K562 (cell line): Measurements from ENCODE around the gene MDM4. TPM values are rescaled to one million over a fixed set of nuclear protein-coding genes. Genes with fewer than 3 reads are reported as not detected.

Experiments used
- ATAC-seq: fragments of 200-7000 bp; cut with Tn5 transposase; 3 replicates; pipeline ENCODE4 v1.9.1; 2020; ENCODE audit warnings: moderate library complexity
- BruUV-seq: library from RNA; stranded (reverse); fragments of 400-500 nt; replicated peaks from 2 replicates; lab custom pipeline; 2021; lab: Mats Ljungman, UMichigan
- CTCF ChIA-PET: fragments of 300-600 bp; formaldehyde crosslinking; extraction: SDS; loops from one replicate; lab custom pipeline; 2021; ENCODE audit warnings: low intra/inter-chr PET ratio; lab: Yijun Ruan, JAX
- POLR2A ChIA-PET: fragments of 300-600, 350-650 bp; sonication (Branson Sonifier 250); formaldehyde crosslinking; extraction: SDS; loops from one replicate; lab custom pipeline; 2021; ENCODE audit warnings: antibody characterized with exemption, inconsistent platforms; lab: Yijun Ruan, JAX
- DNase-seq, 4 experiments: peaks; one replicate each; pipeline versions ENCODE4 v3.0.0 to v3.0.0-alpha.2; 2011 to 2018; ENCODE audit warnings: low spot score in 3 of 4, mixed read lengths in 3 of 4; ENCODE audit errors: extremely low read depth in 1 of 4
- FAIRE-seq: peaks from 2 replicates; lab custom pipeline; 2011; peaks lifted over from hg19 to GRCh38; lab: Jason Lieb, UNC
- H2AFZ ChIP-seq: 2 replicates; pipeline ENCODE4 v1.6.0; 2011; ENCODE audit warnings: low read depth, low read length, control low read depth, inconsistent platforms
- H3K27ac ChIP-seq: fragments of 200-600 bp; 3 replicates; pipeline ENCODE4 v1.8.0; 2011; ENCODE audit warnings: low read depth, mild to moderate bottlenecking, control low read depth, inconsistent platforms, low read length, moderate library complexity, mixed read lengths; ENCODE audit errors: extremely low read depth
- H3K27me3 ChIP-seq, 2 experiments: fragments of 300-600 bp in 1 of 2; 2 replicates in 1 of 2; 3 replicates in 1 of 2; pipeline versions ENCODE4 v1.6.0 to v1.8.0; 2011; ENCODE audit warnings: inconsistent platforms in 2 of 2, low read length in 2 of 2, mild to moderate bottlenecking in 1 of 2, mixed read lengths in 1 of 2, moderate library complexity in 1 of 2; ENCODE audit not compliant: control insufficient read depth in 2 of 2, insufficient read depth in 2 of 2
- H3K36me3 ChIP-seq: fragments of 300-600 bp; 3 replicates; pipeline ENCODE4 v1.8.0; 2011; ENCODE audit warnings: mild to moderate bottlenecking, low read length, inconsistent platforms; ENCODE audit not compliant: control insufficient read depth, insufficient read depth
- H3K4me1 ChIP-seq, 2 experiments: fragments of 200-600 bp in 1 of 2; replicated peaks in 1 of 2; 2 replicates in 1 of 2; 3 replicates in 1 of 2; pipeline versions ENCODE4 v1.5.1 to v1.8.0; 2011; ENCODE audit warnings: inconsistent platforms in 2 of 2, low read length in 2 of 2, mild to moderate bottlenecking in 1 of 2, mixed read lengths in 1 of 2, moderate library complexity in 1 of 2; ENCODE audit not compliant: control insufficient read depth in 2 of 2, insufficient read depth in 2 of 2
- H3K4me2 ChIP-seq: 2 replicates; pipeline ENCODE4 v1.6.1; 2011; ENCODE audit warnings: low read length, control low read depth, inconsistent platforms, mixed read lengths; ENCODE audit not compliant: insufficient read depth
- H3K4me3 ChIP-seq: fragments of 200-600 bp; sonication (generic), shearing (Covaris generic); 2 replicates; pipeline ENCODE4 v1.5.1; 2016; ENCODE audit warnings: control low read depth, inconsistent platforms
- H3K79me2 ChIP-seq: fragments of 200-600 bp; 3 replicates; pipeline ENCODE4 v1.8.0; 2011; ENCODE audit warnings: low read length, inconsistent platforms; ENCODE audit not compliant: control insufficient read depth, insufficient read depth
- H3K9ac ChIP-seq, 2 experiments: 2 replicates each; pipeline versions ENCODE4 v1.6.0 to v1.6.1; 2011; ENCODE audit warnings: low read depth in 2 of 2, low read length in 2 of 2, control low read depth in 1 of 2, inconsistent platforms in 1 of 2, mild to moderate bottlenecking in 1 of 2, mixed read lengths in 1 of 2; ENCODE audit not compliant: insufficient read depth in 1 of 2
- H3K9me1 ChIP-seq: one replicate; pipeline ENCODE4 v1.6.0; 2011; ENCODE audit warnings: inconsistent platforms, mild to moderate bottlenecking, low read length, moderate library complexity; ENCODE audit not compliant: control insufficient read depth, insufficient read depth
- H3K9me3 ChIP-seq: replicated peaks from 2 replicates; pipeline ENCODE4 v1.5.1; 2011; ENCODE audit warnings: low read depth, low read length, inconsistent platforms; ENCODE audit not compliant: control insufficient read depth, insufficient read depth
- H4K20me1 ChIP-seq: replicated peaks from 2 replicates; pipeline ENCODE4 v1.6.1; 2011; ENCODE audit warnings: low read length, inconsistent platforms, mixed read lengths; ENCODE audit not compliant: control insufficient read depth, insufficient read depth
- CBX2 ChIP-seq: fragments of 200-600 bp; sonication (generic); IDR thresholded peaks from one replicate; pipeline ENCODE4 v1.6.1; 2012; ENCODE audit warnings: mild to moderate bottlenecking, low read length, inconsistent platforms; ENCODE audit not compliant: insufficient read depth, poor library complexity, severe bottlenecking
- EHMT2 ChIP-seq: fragments of 450-650 bp; IDR thresholded peaks from 2 replicates; pipeline ENCODE4 v1.6.1; 2018; ENCODE audit warnings: antibody characterized with exemption
- HOXB6 ChIP-seq: fragments of 250-450 bp; sonication (Bioruptor Pico); IDR thresholded peaks from 2 replicates; pipeline ENCODE4 v1.5.1; 2022; ENCODE audit warnings: mild to moderate bottlenecking, borderline replicate concordance
- MCM3 ChIP-seq: fragments of 450-650 bp; IDR thresholded peaks from 2 replicates; pipeline ENCODE4 v1.6.1; 2016
- MTA3 ChIP-seq: fragments of 450-650 bp; formaldehyde crosslinking; IDR thresholded peaks from 2 replicates; pipeline ENCODE4 v1.6.1; 2017; ENCODE audit warnings: mild to moderate bottlenecking, borderline replicate concordance
- MXI1 ChIP-seq: IDR thresholded peaks from 2 replicates; pipeline ENCODE4 v1.6.1; 2011; ENCODE audit warnings: low read depth, mild to moderate bottlenecking, improper control_type of control experiment, low read length
- NFE2 ChIP-seq: IDR thresholded peaks from 2 replicates; pipeline ENCODE4 v1.6.1; 2014; ENCODE audit warnings: antibody characterized with exemption, low read depth
- NFYB ChIP-seq: IDR thresholded peaks from 2 replicates; pipeline ENCODE4 v1.6.1; 2011; ENCODE audit warnings: mild to moderate bottlenecking, moderate library complexity; ENCODE audit not compliant: insufficient read length; ENCODE audit errors: extremely low read depth
- NONO ChIP-seq, 2 experiments: fragments of 200-400 bp in 1 of 2; fragments of 450-650 bp in 1 of 2; formaldehyde crosslinking in 1 of 2; IDR thresholded peaks; 2 replicates each; pipeline ENCODE4 v1.6.1; 2017; ENCODE audit warnings: low read depth in 2 of 2, mild to moderate bottlenecking in 2 of 2, moderate library complexity in 2 of 2, low read length in 1 of 2
- NR2F6 ChIP-seq: fragments of 450-650 bp; formaldehyde crosslinking; IDR thresholded peaks from 2 replicates; pipeline ENCODE4 v1.4.0; 2020; ENCODE audit warnings: mild to moderate bottlenecking
- POLR2H ChIP-seq: IDR thresholded peaks from 2 replicates; pipeline ENCODE4 v1.6.1; 2016; ENCODE audit warnings: missing genetic modification characterization, low read depth, mild to moderate bottlenecking, control low read depth, missing compliant biosample characterization, moderate library complexity
- SRSF7 ChIP-seq: fragments of 200-400 bp; formaldehyde crosslinking; optimal IDR thresholded peaks from 2 replicates; pipeline ENCODE3; 2017; ENCODE audit warnings: mild to moderate bottlenecking, low read depth, low read length
- TCFL5 ChIP-seq: fragments of 250-450 bp; sonication (Bioruptor Pico); conservative IDR thresholded peaks from 2 replicates; pipeline ENCODE4 v1.6.1; 2021; ENCODE audit warnings: mild to moderate bottlenecking, moderate library complexity, matching md5 sums
- WGBS: fragments of 100-300 bp; shearing (Covaris generic); methylation state at CpG from one replicate; pipeline ENCODE4 v1.1.6; 2016; ENCODE audit warnings: low coverage, mixed read lengths; ENCODE audit not compliant: insufficient coverage; ENCODE audit errors: missing lambda C conversion rate; 5-methylcytosine and 5-hydroxymethylcytosine counted together
- in situ Hi-C: fragments of 300-500 bp; cut with MboI; formaldehyde crosslinking; loops from 4 replicates; pipeline ENCODE4 v1.15.0; 2018; ENCODE audit warnings: inconsistent platforms, mixed read lengths
- intact Hi-C: fragments of 100-400 bp; cut with micrococcal nuclease; formaldehyde crosslinking; loops from 2 replicates; pipeline ENCODE4 v1.14.2; 2022
- polyA plus RNA-seq, 8 experiments: library from polyadenylated mRNA; depleted of rRNA in 4 of 8; stranded (reverse) in 5 of 8; unstranded in 3 of 8; fragments of >200 nt; fragmentation: Nextera tagmentation in 2 of 8; fragmentation: Illumina TruSeq in 1 of 8; extraction: Ambion mirVana in 2 of 8; extraction: Trizol in 1 of 8; gene quantifications; 2 replicates each; pipeline versions ENCODE4 v1.2.1 to v1.2.3, GENCODE V29; 2011 to 2014; ENCODE audit warnings: inconsistent platforms in 1 of 8, missing spikeins in 1 of 8
- total RNA-seq, 7 experiments: library from RNA; depleted of rRNA in 6 of 7; stranded (reverse); fragments of >200 nt in 6 of 7; fragmentation: Illumina TruSeq in 2 of 7; extraction: Trizol in 2 of 7; gene quantifications; 2 replicates each; pipeline versions ENCODE4 v1.2.1 to v1.2.3, GENCODE V29; 2011 to 2021; ENCODE audit warnings: low replicate concordance in 1 of 7
- TF ChIP-seq, protein P1 (sequence below): IDR thresholded peaks from 2 replicates; pipeline ENCODE4 v1.6.1; 2011; ENCODE audit not compliant: insufficient read length; ENCODE audit errors: extremely low read depth

MDM4 gene
- total and polyA plus RNA-seq, 9 of the 15 experiments (the other 6 are each of a cell fraction or from before 2014, with no cell fraction given): 3.3 to 61.7 (median 21.2) TPM

DNA sequence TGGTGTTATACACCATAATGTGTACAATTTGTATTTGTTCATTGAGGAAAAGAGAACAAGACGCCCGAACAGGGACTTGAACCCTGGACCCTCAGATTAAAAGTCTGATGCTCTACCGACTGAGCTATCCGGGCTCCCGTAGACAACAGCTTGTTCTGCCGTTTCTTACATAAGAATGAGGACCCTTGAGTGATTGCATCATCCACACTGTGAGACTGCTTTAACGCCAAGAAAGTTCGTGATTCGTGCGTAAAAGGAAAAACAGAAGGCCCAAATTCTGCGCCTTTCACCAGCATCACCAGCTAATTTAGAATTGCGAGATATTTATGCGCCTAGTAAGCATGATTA is 9.3 kb upstream of the MDM4 start:
- in situ Hi-C loops: loop anchor here (10.0 kb wide), 1 partner anchor 332 kb away; no protein-coding TSS in a partner anchor
- POLR2A ChIA-PET: interaction anchor here (0.6 to 4.5 kb wide), 12 partner anchors 10 to 259 kb away, joined by 3 to 106 read pairs (median 4); partner anchors contain the start of genes MDM4 and PIK3C2B
- TF ChIP-seq POLR2H (tag) (peak; percentile 100), NONO (IDR thresholded peaks at IDR 0.05; ENCODE audit: low read depth in 2 of 2, low read length in 1 of 2) (peak in 1 of 2 experiments; percentile 29; a peak in 1 of 4 replicates), EHMT2 (no peak), MCM3 (no peak), NFE2 (0 out of 2 replicates have a peak, but pooled peaks have one; percentile 3), CBX2 (no peak), MXI1 (no peak), MTA3 (peak; percentile 92), NR2F6 (CRISPR knock-in tag) (no peak), SRSF7 (no peak), HOXB6 (CRISPR knock-in tag) (peak; percentile 83), TCFL5 (no peak; the same call in 1 of the 2 replicates), NFYB (no peak)
- TF ChIP-seq, protein P1, sequence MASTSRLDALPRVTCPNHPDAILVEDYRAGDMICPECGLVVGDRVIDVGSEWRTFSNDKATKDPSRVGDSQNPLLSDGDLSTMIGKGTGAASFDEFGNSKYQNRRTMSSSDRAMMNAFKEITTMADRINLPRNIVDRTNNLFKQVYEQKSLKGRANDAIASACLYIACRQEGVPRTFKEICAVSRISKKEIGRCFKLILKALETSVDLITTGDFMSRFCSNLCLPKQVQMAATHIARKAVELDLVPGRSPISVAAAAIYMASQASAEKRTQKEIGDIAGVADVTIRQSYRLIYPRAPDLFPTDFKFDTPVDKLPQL: no peak

More for the DNA sequence above, 9.3 kb upstream of the MDM4 start:
- no peaks in the 10 kb centered on the region for H3K79me2 ChIP-seq
- BruUV-seq: no TSS peak
- peak; percentile 79 for ATAC-seq
- DNase-seq: peak; percentile 66 to 94 (median 68)
- H3K9ac ChIP-seq: peak overlapping the region; percentile 21 to 90; a peak in 3 of 4 replicates
- peak overlapping the region; percentile 46 for H3K4me3 ChIP-seq
- H3K4me2 ChIP-seq: peak overlapping the region; percentile 97
- peak; percentile 77 for FAIRE-seq
- no peaks in the 10 kb centered on the region for H3K9me1 ChIP-seq
- H3K27ac ChIP-seq: peak overlapping the region; percentile 91
- no peaks in the 10 kb centered on the region for H3K36me3 ChIP-seq
- intact Hi-C loops: loop anchor here (1.0 to 10.0 kb wide), 4 partner anchors 9 to 642 kb away; partner anchors contain the start of genes MDM4, PPP1R15B and SNRPE
- no peaks in the 10 kb centered on the region for H3K9me3 ChIP-seq
- CTCF ChIA-PET: interaction anchor here (1.5 kb wide), 1 partner anchor 301 kb away, joined by 3 read pairs; no protein-coding TSS in a partner anchor
- peak overlapping the region; percentile 99 for H2AFZ ChIP-seq
- WGBS: under 1% methylated on average over 13 of the region's 13 CpGs
- peaks cover 0 to 6% of the 10 kb centered on the region in 2 experiments; a peak in 2 of 5 replicates for H3K4me1 ChIP-seq
- no peaks in the 10 kb centered on the region for H3K27me3 ChIP-seq
- no peaks in the 10 kb centered on the region for H4K20me1 ChIP-seq
